NCI-H2171 (cell line): ENCODE data around the gene CDH3.
A peak's percentile ranks its signal among the peaks of the same experiment; 100 is the strongest.
"Not testable (repeated sequence)": the region's sequence is repeated elsewhere in the genome, so short reads cannot be mapped to it uniquely, and the experiment has no call there.

Experiments used
- DNase-seq: peaks from one replicate; lab custom pipeline; 2025; lab: John Stamatoyannopoulos, UW

Gene CDH3

GRCh38 chr16:68704232-68704867 is 59.2 kb downstream of the CDH3 start:
- DNase-seq = peak; percentile 70

- DNase-seq = peak; percentile 77
Observed at GRCh38 chr16:68707340-68708152, 62.4 kb downstream of the CDH3 start.

- no peak for DNase-seq
Observed at GRCh38 chr16:68710211-68710610, 65.1 kb downstream of the CDH3 start.

- DNase-seq = no peak
Observed at GRCh38 chr16:68711421-68712139, 66.5 kb downstream of the CDH3 start.

- DNase-seq = no peak
Observed at GRCh38 chr16:68713361-68713760, 68.3 kb downstream of the CDH3 start.

GRCh38 chr16:68715471-68715870 is 70.4 kb downstream of the CDH3 start:
- DNase-seq = no peak

- not testable (repeated sequence) for DNase-seq
Observed at GRCh38 chr16:68716516-68716915, 71.4 kb downstream of the CDH3 start.

GRCh38 chr16:68717684-68718083 is 72.6 kb downstream of the CDH3 start:
- no peak for DNase-seq

- DNase-seq = no peak
Observed at GRCh38 chr16:68718590-68718989, 73.5 kb downstream of the CDH3 start.

GRCh38 chr16:68719993-68720489 is 74.9 kb downstream of the CDH3 start:
- no peak for DNase-seq

- DNase-seq = no peak
Observed at GRCh38 chr16:68722119-68723024, 77.3 kb downstream of the CDH3 start.

GRCh38 chr16:68724797-68725196 is 79.7 kb downstream of the CDH3 start:
- no peak for DNase-seq

- no peak for DNase-seq
Observed at GRCh38 chr16:68728523-68728922, 83.4 kb downstream of the CDH3 start.

- DNase-seq = no peak
Observed at GRCh38 chr16:68731637-68732036, 86.5 kb downstream of the CDH3 start.

- peak; percentile 76 for DNase-seq
Observed at GRCh38 chr16:68732042-68732680, 87.1 kb downstream of the CDH3 start.

GRCh38 chr16:68732741-68733399 is 87.8 kb downstream of the CDH3 start:
- no peak for DNase-seq

- DNase-seq = no peak
Observed at GRCh38 chr16:68733570-68733969, 88.5 kb downstream of the CDH3 start.

- no peak for DNase-seq
Observed at GRCh38 chr16:68734782-68735181, 89.7 kb downstream of the CDH3 start.

GRCh38 chr16:68736561-68736960 is 91.5 kb downstream of the CDH3 start:
- DNase-seq = no peak

- peak; percentile 86 for DNase-seq
Observed at GRCh38 chr16:68737046-68737729, 92.1 kb downstream of the CDH3 start, which contains the start of gene CDH1. Gene CDH1 (plus strand): TSS chr16:68737292. CDS start chr16:68737416, 124 bp downstream.
